GM12865 (cell line): ENCODE data around the gene FLNC.

ENCODE experiments used
- DNase-seq: peaks from one replicate; pipeline ENCODE4 v3.0.0; 2010; ENCODE audit warnings: low read depth
- H3K4me3 ChIP-seq: 2 replicates; pipeline ENCODE4 v1.5.1; 2011; ENCODE audit warnings: mild to moderate bottlenecking, low read depth, low read length, control low read depth
- CTCF ChIP-seq: IDR thresholded peaks from 2 replicates; pipeline ENCODE4 v1.5.1; 2011; ENCODE audit warnings: low read length, control low read depth, low read depth, inconsistent platforms; ENCODE audit not compliant: insufficient read depth; ENCODE audit errors: missing control alignments

Gene FLNC

GRCh38 chr7:128788446-128789412, 41.5 kb upstream of the FLNC start:
- DNase-seq: no peak
- no peak for TF ChIP-seq CTCF
- H3K4me3 ChIP-seq: no peak overlapping the region

GRCh38 chr7:128790315-128791041, 39.7 kb upstream of the FLNC start:
- DNase-seq: no peak
- no peak for TF ChIP-seq CTCF
- peak overlapping the region; percentile 77 for H3K4me3 ChIP-seq

- TF ChIP-seq CTCF: no peak
- DNase-seq: peak; percentile 78
- peak within 1 kb of the TSS; percentile 77 for H3K4me3 ChIP-seq
Observed at GRCh38 chr7:128791121-128791971, 38.9 kb upstream of the FLNC start, which contains the start of gene CCDC136. CCDC136 (plus strand) TSS chr7:128791968; CDS start chr7:128792412, 444 bp downstream.

- DNase-seq: no peak
- TF ChIP-seq CTCF: no peak
Observed at GRCh38 chr7:128791972-128792327, 38.3 kb upstream of the FLNC start.

GRCh38 chr7:128792471-128793180, 37.6 kb upstream of the FLNC start:
- no peak overlapping the region for H3K4me3 ChIP-seq
- no peak for TF ChIP-seq CTCF
- no peak for DNase-seq

More at GRCh38 chr7:128791972-128792327, 38.3 kb upstream of the FLNC start:
- peak overlapping the region; percentile 77 for H3K4me3 ChIP-seq

- DNase-seq: no peak
- no peak overlapping the region for H3K4me3 ChIP-seq
- no peak for TF ChIP-seq CTCF
Observed at GRCh38 chr7:128793181-128793547, 37.0 kb upstream of the FLNC start.
